Measurements from ENCODE around the gene TMTC2.
A peak's percentile ranks its signal among the peaks of the same experiment; 100 is the strongest.

Gene TMTC2

GRCh38 chr12:82858534-82858917, 171.8 kb downstream of the TMTC2 start:
- Histone ChIP-seq H3K4me2 (ENCODE audit: low read length, poor library complexity, severe bottlenecking) (no peak overlapping the region), H3K9ac (ENCODE audit: low read length) (no peak overlapping the region), H3K23ac (ENCODE audit: low read length in 2 of 2) (no peak overlapping the region), H3K79me1 (replicated peaks; ENCODE audit: low read length, poor library complexity, severe bottlenecking) (peaks cover 1% of the 10 kb centered on the region), H2AFZ (ENCODE audit: low read depth, low read length) (no peak overlapping the region), H3K4ac (ENCODE audit: low read depth in 1 of 2, low read length in 2 of 2) (no peak overlapping the region), H3K14ac (ENCODE audit: low read length in 2 of 2) (no peak overlapping the region), H3K4me1 (ENCODE audit: control insufficient read depth, insufficient read depth, low read depth, low read length) (peaks cover 6% of the 10 kb centered on the region), H2AK5ac (ENCODE audit: low read length, severe bottlenecking) (no peak overlapping the region), H4K91ac (ENCODE audit: low read length) (no peak overlapping the region), H2BK120ac (ENCODE audit: low read depth, low read length) (no peak overlapping the region), H2BK12ac (ENCODE audit: low read length in 2 of 2) (no peak overlapping the region), H3K4me3 (ENCODE audit: insufficient read depth in 1 of 2, low read depth in 1 of 2, low read length in 2 of 2) (no peak overlapping the region), H3K9me3 (ENCODE audit: control insufficient read depth, low read length) (no peaks in the 10 kb centered on the region), H4K8ac (ENCODE audit: low read length) (no peak overlapping the region), H3K18ac (ENCODE audit: low read depth in 1 of 2, low read length in 2 of 2) (no peak overlapping the region), H3K36me3 (ENCODE audit: control insufficient read depth in 1 of 2, insufficient read depth in 2 of 2, low read depth in 1 of 2, low read length in 2 of 2) (peaks cover 0 to 5% of the 10 kb centered on the region in 2 experiments), H3K27me3 (ENCODE audit: control insufficient read depth in 1 of 2, insufficient read depth in 1 of 2, low read length in 2 of 2) (no peaks in the 10 kb centered on the region), H2BK15ac (ENCODE audit: low read depth, poor library complexity, severe bottlenecking) (no peak overlapping the region), H2BK5ac (ENCODE audit: low read depth, low read length, poor library complexity, severe bottlenecking) (no peak overlapping the region), H3K27ac (ENCODE audit: low read length, poor library complexity, severe bottlenecking) (no peak overlapping the region)
- WGBS = 60% methylated on average over 1 of the region's 3 CpGs
- DNase-seq = no peak

DNA sequence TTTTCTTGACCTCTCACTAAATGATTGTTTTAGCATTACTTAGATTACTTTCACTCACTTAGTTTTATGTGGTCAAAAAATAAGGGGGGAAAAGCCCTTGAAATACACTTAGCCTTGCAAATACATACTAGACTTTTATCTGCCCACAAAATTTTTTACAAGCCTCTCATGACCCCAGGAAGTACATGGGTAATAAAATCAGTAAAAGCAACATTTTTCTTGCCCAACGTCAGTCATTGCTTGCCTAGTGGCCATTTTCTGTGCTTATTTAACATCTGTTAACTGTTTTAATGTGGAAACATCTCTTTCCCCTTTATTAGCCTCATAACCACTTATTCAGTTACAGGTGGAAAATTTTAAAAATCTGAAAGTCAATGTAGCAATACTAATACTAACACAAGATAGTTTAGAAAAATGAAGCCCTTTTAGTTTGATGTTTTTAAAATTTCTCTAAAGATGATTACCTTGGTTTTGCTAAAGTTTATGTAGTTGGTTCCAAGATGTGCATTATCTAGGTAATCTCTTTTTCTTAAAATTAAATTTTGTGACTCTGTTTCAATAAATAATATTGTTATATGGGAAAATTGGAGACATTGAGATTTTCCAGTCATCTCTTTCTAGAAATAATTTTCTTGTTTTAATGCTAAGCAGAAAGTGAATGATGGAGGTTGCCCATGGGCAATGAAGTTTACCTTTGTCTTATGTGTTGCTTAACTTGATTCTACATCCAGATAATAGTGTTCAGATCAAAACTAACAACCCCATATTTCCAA, 175.5 kb downstream of the TMTC2 start:
- no peak overlapping the region for H3K4me2 ChIP-seq (ENCODE audit: low read length, poor library complexity, severe bottlenecking)

GRCh38 chr12:82862876-82863649, 176.4 kb downstream of the TMTC2 start:
- H4K91ac ChIP-seq (ENCODE audit: low read length) = no peak overlapping the region
- H3K27me3 ChIP-seq (ENCODE audit: control insufficient read depth in 1 of 2, insufficient read depth in 1 of 2, low read length in 2 of 2) = no peaks in the 10 kb centered on the region
- no peak overlapping the region for H3K9ac ChIP-seq (ENCODE audit: low read length)
- H3K4me2 ChIP-seq (ENCODE audit: low read length, poor library complexity, severe bottlenecking) = no peak overlapping the region
- no peaks in the 10 kb centered on the region for H3K9me3 ChIP-seq (ENCODE audit: control insufficient read depth, low read length)
- no peak overlapping the region for H4K8ac ChIP-seq (ENCODE audit: low read length)
- no peaks in the 10 kb centered on the region for H3K79me1 ChIP-seq (replicated peaks; ENCODE audit: low read length, poor library complexity, severe bottlenecking)
- WGBS = 98% methylated on average over 4 of the region's 6 CpGs
- no peak overlapping the region for H3K14ac ChIP-seq (ENCODE audit: low read length in 2 of 2)
- H3K4me1 ChIP-seq (ENCODE audit: control insufficient read depth, insufficient read depth, low read depth, low read length) = peaks cover 2% of the 10 kb centered on the region
- no peak overlapping the region for H3K23ac ChIP-seq (ENCODE audit: low read length in 2 of 2)
- H3K27ac ChIP-seq (ENCODE audit: low read length, poor library complexity, severe bottlenecking) = no peak overlapping the region
- H2AFZ ChIP-seq (ENCODE audit: low read depth, low read length) = no peak overlapping the region
- no peak overlapping the region for H2BK12ac ChIP-seq (ENCODE audit: low read length in 2 of 2)
- H3K18ac ChIP-seq (ENCODE audit: low read depth in 1 of 2, low read length in 2 of 2) = no peak overlapping the region
- no peak for DNase-seq
- no peaks in the 10 kb centered on the region for H3K36me3 ChIP-seq (ENCODE audit: control insufficient read depth in 1 of 2, insufficient read depth in 2 of 2, low read depth in 1 of 2, low read length in 2 of 2)
- H2BK15ac ChIP-seq (ENCODE audit: low read depth, poor library complexity, severe bottlenecking) = no peak overlapping the region
- H3K4me3 ChIP-seq (ENCODE audit: insufficient read depth in 1 of 2, low read depth in 1 of 2, low read length in 2 of 2) = no peak overlapping the region
- no peak overlapping the region for H2BK5ac ChIP-seq (ENCODE audit: low read depth, low read length, poor library complexity, severe bottlenecking)
- no peak overlapping the region for H2AK5ac ChIP-seq (ENCODE audit: low read length, severe bottlenecking)
- no peak overlapping the region for H2BK120ac ChIP-seq (ENCODE audit: low read depth, low read length)
- no peak overlapping the region for H3K4ac ChIP-seq (ENCODE audit: low read depth in 1 of 2, low read length in 2 of 2)

More for the DNA sequence above, 175.5 kb downstream of the TMTC2 start:
- Histone ChIP-seq H3K18ac (ENCODE audit: low read depth in 1 of 2, low read length in 2 of 2) (no peak overlapping the region), H2BK15ac (ENCODE audit: low read depth, poor library complexity, severe bottlenecking) (no peak overlapping the region), H2AFZ (ENCODE audit: low read depth, low read length) (no peak overlapping the region), H3K4me3 (ENCODE audit: insufficient read depth in 1 of 2, low read depth in 1 of 2, low read length in 2 of 2) (no peak overlapping the region), H3K27ac (ENCODE audit: low read length, poor library complexity, severe bottlenecking) (peak overlapping the region; percentile 61), H2BK12ac (ENCODE audit: low read length in 2 of 2) (no peak overlapping the region), H3K27me3 (ENCODE audit: control insufficient read depth in 1 of 2, insufficient read depth in 1 of 2, low read length in 2 of 2) (no peaks in the 10 kb centered on the region), H3K4me1 (ENCODE audit: control insufficient read depth, insufficient read depth, low read depth, low read length) (peaks cover 3% of the 10 kb centered on the region), H4K91ac (ENCODE audit: low read length) (no peak overlapping the region), H4K8ac (ENCODE audit: low read length) (no peak overlapping the region), H3K36me3 (ENCODE audit: control insufficient read depth in 1 of 2, insufficient read depth in 2 of 2, low read depth in 1 of 2, low read length in 2 of 2) (peaks cover 0 to 1% of the 10 kb centered on the region in 2 experiments), H2AK5ac (ENCODE audit: low read length, severe bottlenecking) (no peak overlapping the region), H3K4ac (ENCODE audit: low read depth in 1 of 2, low read length in 2 of 2) (no peak overlapping the region), H3K9ac (ENCODE audit: low read length) (no peak overlapping the region), H2BK5ac (ENCODE audit: low read depth, low read length, poor library complexity, severe bottlenecking) (no peak overlapping the region), H3K23ac (ENCODE audit: low read length in 2 of 2) (no peak overlapping the region), H3K79me1 (replicated peaks; ENCODE audit: low read length, poor library complexity, severe bottlenecking) (no peaks in the 10 kb centered on the region), H2BK120ac (ENCODE audit: low read depth, low read length) (no peak overlapping the region), H3K14ac (ENCODE audit: low read length in 2 of 2) (no peak overlapping the region), H3K9me3 (ENCODE audit: control insufficient read depth, low read length) (no peaks in the 10 kb centered on the region)
- no CpG with 5 or more reads among the region's 1 CpG for WGBS
- DNase-seq = peak; percentile 5

DNA sequence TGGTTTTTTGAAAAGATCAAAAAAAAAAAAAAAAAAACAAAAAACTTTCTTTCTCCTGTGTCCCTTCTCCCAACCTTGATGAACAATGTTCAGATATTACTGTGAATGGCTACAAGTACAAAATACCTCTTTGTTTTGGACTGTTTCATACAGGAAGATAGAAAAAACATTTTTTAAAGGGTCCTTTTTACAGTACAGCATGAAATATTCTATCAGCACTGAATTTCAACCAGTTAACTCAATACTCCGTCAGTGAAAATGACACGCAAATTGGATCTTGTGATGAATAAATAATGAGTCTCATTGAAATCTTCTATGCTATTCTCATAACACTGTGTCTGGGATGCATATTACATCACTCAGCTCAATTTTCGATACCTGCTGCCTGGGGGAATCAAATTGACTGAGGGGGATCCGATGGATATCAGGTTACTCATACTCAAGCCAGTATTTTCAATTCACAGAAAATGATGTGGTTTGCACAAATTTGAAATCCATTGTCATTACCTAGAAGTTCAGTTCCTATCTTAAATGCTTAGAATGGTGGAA, 179.6 kb downstream of the TMTC2 start:
- H3K23ac ChIP-seq (ENCODE audit: low read length in 2 of 2) = no peak overlapping the region

More for the DNA sequence above, 179.6 kb downstream of the TMTC2 start:
- H3K9ac ChIP-seq (ENCODE audit: low read length) = no peak overlapping the region
- H3K27ac ChIP-seq (ENCODE audit: low read length, poor library complexity, severe bottlenecking) = no peak overlapping the region
- no peak overlapping the region for H2BK12ac ChIP-seq (ENCODE audit: low read length in 2 of 2)
- no peak overlapping the region for H3K4me2 ChIP-seq (ENCODE audit: low read length, poor library complexity, severe bottlenecking)
- no peak overlapping the region for H2AFZ ChIP-seq (ENCODE audit: low read depth, low read length)
- H3K4me1 ChIP-seq (ENCODE audit: control insufficient read depth, insufficient read depth, low read depth, low read length) = no peaks in the 10 kb centered on the region
- H4K8ac ChIP-seq (ENCODE audit: low read length) = no peak overlapping the region
- H3K27me3 ChIP-seq (ENCODE audit: control insufficient read depth in 1 of 2, insufficient read depth in 1 of 2, low read length in 2 of 2) = no peaks in the 10 kb centered on the region
- H3K4me3 ChIP-seq (ENCODE audit: insufficient read depth in 1 of 2, low read depth in 1 of 2, low read length in 2 of 2) = no peak overlapping the region
- WGBS = 86% methylated on average over 2 of the region's 4 CpGs
- H3K79me1 ChIP-seq (replicated peaks; ENCODE audit: low read length, poor library complexity, severe bottlenecking) = peaks cover 2% of the 10 kb centered on the region
- H3K9me3 ChIP-seq (ENCODE audit: control insufficient read depth, low read length) = no peaks in the 10 kb centered on the region
- no peak overlapping the region for H2BK120ac ChIP-seq (ENCODE audit: low read depth, low read length)
- H2BK15ac ChIP-seq (ENCODE audit: low read depth, poor library complexity, severe bottlenecking) = no peak overlapping the region
- H4K91ac ChIP-seq (ENCODE audit: low read length) = no peak overlapping the region
- H2AK5ac ChIP-seq (ENCODE audit: low read length, severe bottlenecking) = no peak overlapping the region
- H3K4ac ChIP-seq (ENCODE audit: low read depth in 1 of 2, low read length in 2 of 2) = no peak overlapping the region
- no peaks in the 10 kb centered on the region for H3K36me3 ChIP-seq (ENCODE audit: control insufficient read depth in 1 of 2, insufficient read depth in 2 of 2, low read depth in 1 of 2, low read length in 2 of 2)
- no peak overlapping the region for H3K14ac ChIP-seq (ENCODE audit: low read length in 2 of 2)
- H2BK5ac ChIP-seq (ENCODE audit: low read depth, low read length, poor library complexity, severe bottlenecking) = no peak overlapping the region
- no peak overlapping the region for H3K18ac ChIP-seq (ENCODE audit: low read depth in 1 of 2, low read length in 2 of 2)
- DNase-seq = no peak

Measured in mesenchymal stem cell (in vitro differentiated cells and primary cell).